GM18507 (cell line): ENCODE data around the gene BEGAIN.

Source experiments
- DNase-seq: peaks from one replicate; pipeline ENCODE4 v3.0.0; 2011; ENCODE audit warnings: low read depth; ENCODE audit not compliant: insufficient read length; ENCODE audit errors: extremely low spot score
- FAIRE-seq: peaks from 2 replicates; lab custom pipeline; 2011; peaks lifted over from hg19 to GRCh38; lab: Jason Lieb, UNC

BEGAIN gene

GRCh38 chr14:100495917-100496316 lies 91.3 kb downstream of the BEGAIN start:
- no peak for DNase-seq
- no peak for FAIRE-seq

- no peak for FAIRE-seq
Measured at GRCh38 chr14:100494645-100495044, 92.6 kb downstream of the BEGAIN start.

GRCh38 chr14:100490252-100490651 lies 97.0 kb downstream of the BEGAIN start:
- FAIRE-seq (no peak), DNase-seq (no peak)

More at GRCh38 chr14:100494645-100495044, 92.6 kb downstream of the BEGAIN start:
- no peak for DNase-seq

GRCh38 chr14:100488057-100488456 lies 99.2 kb downstream of the BEGAIN start:
- no peak for FAIRE-seq
- no peak for DNase-seq

GRCh38 chr14:100487304-100487703 lies 99.9 kb downstream of the BEGAIN start:
- no peak for DNase-seq
- FAIRE-seq: no peak
